Measurements from ENCODE around the gene ACACA. TPM values are rescaled to one million over a fixed set of nuclear protein-coding genes. Genes with fewer than 3 reads are reported as not detected.
"Not testable (repeated sequence)": the region's sequence is repeated elsewhere in the genome, so short reads cannot be mapped to it uniquely, and the experiment has no call there.

Gene ACACA
- polyA plus RNA-seq (2013, experiment 1 of 2; ENCODE audit: insufficient read length) = 55.0 TPM
- 52.4 TPM for polyA plus RNA-seq (2013, experiment 2 of 2; ENCODE audit: insufficient read length)

- peak; percentile 80 for DNase-seq
Observed at GRCh38 chr17:37406635-37407461, at the start of gene ACACA, which contains the start of gene TADA2A. Gene ACACA, minus strand, starts transcription at chr17:37406836. Its CDS starts 537 bp downstream, at chr17:37406299. Gene TADA2A, plus strand, starts transcription at chr17:37406886. Its CDS starts 4,480 bp downstream, at chr17:37411366.

- DNase-seq = no peak
Observed at GRCh38 chr17:37450112-37450511, 43.5 kb upstream of the ACACA start.

- DNase-seq = peak; percentile 35
Observed at GRCh38 chr17:37447641-37448040, 41.0 kb upstream of the ACACA start.

GRCh38 chr17:37446027-37446426, 39.4 kb upstream of the ACACA start:
- no peak for DNase-seq

GRCh38 chr17:37441369-37442014, 34.9 kb upstream of the ACACA start:
- DNase-seq = not testable (repeated sequence)

GRCh38 chr17:37440424-37440823, 33.8 kb upstream of the ACACA start:
- DNase-seq = no peak

- DNase-seq = no peak
Observed at GRCh38 chr17:37438141-37438540, 31.5 kb upstream of the ACACA start.

- DNase-seq = no peak
Observed at GRCh38 chr17:37432671-37433070, 26.0 kb upstream of the ACACA start.

- DNase-seq = peak; percentile 55
Observed at GRCh38 chr17:37430051-37430627, 23.5 kb upstream of the ACACA start.

GRCh38 chr17:37429453-37429852, 22.8 kb upstream of the ACACA start:
- DNase-seq = peak; percentile 5

GRCh38 chr17:37429039-37429438, 22.4 kb upstream of the ACACA start:
- DNase-seq = no peak

GRCh38 chr17:37425268-37425667, 18.6 kb upstream of the ACACA start:
- no peak for DNase-seq

GRCh38 chr17:37422971-37423625, 16.5 kb upstream of the ACACA start:
- DNase-seq = no peak

- DNase-seq = peak; percentile 14
Observed at GRCh38 chr17:37417852-37418251, 11.2 kb upstream of the ACACA start.

- no peak for DNase-seq
Observed at GRCh38 chr17:37413875-37414519, 7.4 kb upstream of the ACACA start.

- no peak for DNase-seq
Observed at GRCh38 chr17:37410357-37410756, 3.7 kb upstream of the ACACA start.

GRCh38 chr17:37408145-37408479, 1.5 kb upstream of the ACACA start:
- DNase-seq = not testable (repeated sequence)

- DNase-seq = no peak
Observed at GRCh38 chr17:37405955-37406634, 541 bp downstream of the ACACA start.

- DNase-seq = not testable (repeated sequence)
Observed at GRCh38 chr17:37405522-37405921, 1.1 kb downstream of the ACACA start.

- DNase-seq = no peak
Observed at GRCh38 chr17:37400505-37400904, 6.1 kb downstream of the ACACA start.

GRCh38 chr17:37399265-37399803, 7.3 kb downstream of the ACACA start:
- DNase-seq = no peak
